Peyer's patch (tissue), 4 donors: Measurements from ENCODE around the gene PIWIL4. TPM values are rescaled to one million over a fixed set of nuclear protein-coding genes. Genes with fewer than 3 reads are reported as not detected.

Source experiments
- DNase-seq, 3 donors: peaks; one replicate each; pipeline ENCODE4 v3.0.0-alpha.2; 2017 to 2019
- H3K27ac ChIP-seq, 4 donors: fragments of 200-600 bp; sonication (generic); one replicate each; pipeline ENCODE4 v1.5.1; 2016 to 2019
- H3K27me3 ChIP-seq, 2 donors: fragments of 200-600 bp; sonication (generic); one replicate each; pipeline ENCODE4 v1.5.1; 2019
- H3K36me3 ChIP-seq, 3 donors: fragments of 200-600 bp; sonication (generic); one replicate each; pipeline ENCODE4 v1.5.1; 2016 to 2019
- H3K4me1 ChIP-seq, 4 donors: fragments of 200-600 bp; sonication (generic); one replicate each; pipeline ENCODE4 v1.5.1; 2016 to 2019
- H3K4me3 ChIP-seq, 4 donors: fragments of 200-600 bp; sonication (generic); 1 replicate in 3 of 4; 2 replicates in 1 of 4; pipeline ENCODE4 v1.5.1; 2016 to 2019; ENCODE audit warnings: mild to moderate bottlenecking in 1 of 4
- H3K9me3 ChIP-seq, 4 donors: fragments of 200-600 bp; sonication (generic); one replicate each; pipeline ENCODE4 v1.5.1; 2016 to 2019; ENCODE audit warnings: mild to moderate bottlenecking in 1 of 4
- POLR2A ChIP-seq, 2 donors: fragments of 450-650 bp; IDR thresholded peaks; one replicate each; pipeline ENCODE4 v1.5.1; 2017; ENCODE audit warnings: antibody characterized with exemption in 2 of 2, mild to moderate bottlenecking in 2 of 2, moderate library complexity in 2 of 2
- total RNA-seq, 4 donors: library from RNA; depleted of rRNA; stranded (reverse); fragments of >200 nt; gene quantifications; one replicate each; pipeline ENCODE4 v1.1.0, GENCODE V29; 2016
- TF ChIP-seq, protein P1 (sequence below), 6 experiments: fragments of 450-650 bp in 4 of 6; fragments of 200-600 bp in 2 of 6; sonication (generic) in 1 of 6; IDR thresholded peaks; one replicate each; pipeline ENCODE4 v1.5.1; 2017 to 2019; ENCODE audit warnings: antibody characterized with exemption in 6 of 6, mild to moderate bottlenecking in 3 of 6, moderate library complexity in 1 of 6

The PIWIL4 gene
- total RNA-seq, 4 donors from 2014 or later, result 5.0 to 20.4 (median 14.5) TPM

DNA sequence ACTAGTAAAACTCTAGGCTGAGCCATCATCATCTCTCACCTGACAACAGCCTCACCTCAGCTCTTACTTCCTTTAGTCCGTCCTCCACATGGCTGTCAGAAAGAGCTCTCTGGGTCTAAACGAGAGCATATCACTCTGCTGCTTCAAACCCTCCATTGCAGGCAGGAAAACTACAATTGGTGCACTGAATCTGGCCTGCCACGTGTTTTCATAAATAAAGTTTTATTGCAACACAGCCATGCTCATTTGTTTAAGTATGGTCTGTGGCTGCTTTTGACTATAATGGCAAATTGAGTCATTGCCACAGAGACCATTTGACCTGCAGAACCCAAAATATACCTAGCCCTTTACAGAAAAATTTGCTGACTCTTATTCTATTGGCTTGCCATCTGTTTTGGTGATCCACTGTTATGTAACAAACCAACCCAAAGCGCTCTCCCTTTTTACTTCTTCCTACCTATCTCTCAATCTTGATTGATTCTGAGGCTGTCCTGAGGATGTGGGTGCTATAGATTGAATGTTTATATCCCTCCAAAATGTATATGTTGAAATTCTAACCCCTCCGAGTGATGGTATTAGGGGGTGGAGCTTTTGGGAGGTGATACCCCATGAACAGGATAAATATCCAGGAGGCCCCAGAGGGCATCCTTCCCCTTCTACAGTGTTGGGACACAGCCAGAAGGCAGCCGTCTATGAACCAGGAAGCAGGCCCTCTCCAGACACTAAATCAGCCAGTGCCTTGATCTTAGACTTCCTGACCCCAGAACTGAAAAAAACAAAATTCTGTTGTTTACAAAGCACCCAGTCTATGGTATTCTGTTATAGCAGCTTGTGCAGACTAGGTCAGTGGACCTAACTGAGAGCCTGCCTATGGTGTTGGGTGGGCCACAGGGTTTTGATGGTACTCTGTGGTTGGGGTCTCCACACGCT, 99.9 kb downstream of the PIWIL4 start:
- Histone ChIP-seq H3K27me3 (no peaks in the 10 kb centered on the region), H3K4me1 (no peaks in the 10 kb centered on the region), H3K9me3 (no peaks in the 10 kb centered on the region), H3K4me3 (no peak overlapping the region), H3K27ac (no peak overlapping the region), H3K36me3 (no peaks in the 10 kb centered on the region)
- TF ChIP-seq POLR2A (IDR thresholded peaks at IDR 0.05), result no peak
- no peak for DNase-seq

DNA sequence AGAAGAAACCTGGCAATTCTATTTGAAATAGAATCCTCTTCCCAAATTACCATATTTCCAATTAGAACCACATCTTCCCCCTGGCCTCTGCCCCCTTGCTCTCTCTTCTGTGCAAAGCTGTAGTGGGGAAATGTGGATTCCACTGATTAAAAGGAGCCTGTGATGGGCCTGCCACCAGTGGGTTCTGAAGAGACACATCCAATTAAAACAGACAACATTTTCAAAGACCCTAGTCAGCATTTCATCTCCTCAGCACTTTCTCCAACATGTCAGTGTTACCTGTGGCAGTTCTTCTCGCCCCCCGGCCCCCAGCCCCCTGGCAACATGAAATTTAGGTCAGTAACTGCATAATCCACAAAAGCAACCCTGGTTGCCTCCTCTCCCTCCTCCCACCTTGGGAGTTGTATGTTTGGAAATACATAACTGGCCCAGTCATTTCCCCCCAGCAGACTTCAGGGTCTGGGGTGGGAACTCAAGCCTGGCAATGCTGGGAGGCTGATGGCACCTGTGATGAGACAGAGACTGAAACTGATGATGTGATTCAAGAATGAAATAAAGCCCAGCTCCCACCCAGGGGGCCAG, 101.1 kb downstream of the PIWIL4 start:
- no peak overlapping the region for H3K4me3 ChIP-seq
- DNase-seq, result no peak
- no peak overlapping the region for H3K27ac ChIP-seq
- no peaks in the 10 kb centered on the region for H3K36me3 ChIP-seq
- no peaks in the 10 kb centered on the region for H3K27me3 ChIP-seq
- no peaks in the 10 kb centered on the region for H3K4me1 ChIP-seq
- TF ChIP-seq POLR2A (IDR thresholded peaks at IDR 0.05), result no peak
- TF ChIP-seq, protein P1, sequence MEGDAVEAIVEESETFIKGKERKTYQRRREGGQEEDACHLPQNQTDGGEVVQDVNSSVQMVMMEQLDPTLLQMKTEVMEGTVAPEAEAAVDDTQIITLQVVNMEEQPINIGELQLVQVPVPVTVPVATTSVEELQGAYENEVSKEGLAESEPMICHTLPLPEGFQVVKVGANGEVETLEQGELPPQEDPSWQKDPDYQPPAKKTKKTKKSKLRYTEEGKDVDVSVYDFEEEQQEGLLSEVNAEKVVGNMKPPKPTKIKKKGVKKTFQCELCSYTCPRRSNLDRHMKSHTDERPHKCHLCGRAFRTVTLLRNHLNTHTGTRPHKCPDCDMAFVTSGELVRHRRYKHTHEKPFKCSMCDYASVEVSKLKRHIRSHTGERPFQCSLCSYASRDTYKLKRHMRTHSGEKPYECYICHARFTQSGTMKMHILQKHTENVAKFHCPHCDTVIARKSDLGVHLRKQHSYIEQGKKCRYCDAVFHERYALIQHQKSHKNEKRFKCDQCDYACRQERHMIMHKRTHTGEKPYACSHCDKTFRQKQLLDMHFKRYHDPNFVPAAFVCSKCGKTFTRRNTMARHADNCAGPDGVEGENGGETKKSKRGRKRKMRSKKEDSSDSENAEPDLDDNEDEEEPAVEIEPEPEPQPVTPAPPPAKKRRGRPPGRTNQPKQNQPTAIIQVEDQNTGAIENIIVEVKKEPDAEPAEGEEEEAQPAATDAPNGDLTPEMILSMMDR (IDR thresholded peaks at IDR 0.05), result no peak
- no peaks in the 10 kb centered on the region for H3K9me3 ChIP-seq

DNA sequence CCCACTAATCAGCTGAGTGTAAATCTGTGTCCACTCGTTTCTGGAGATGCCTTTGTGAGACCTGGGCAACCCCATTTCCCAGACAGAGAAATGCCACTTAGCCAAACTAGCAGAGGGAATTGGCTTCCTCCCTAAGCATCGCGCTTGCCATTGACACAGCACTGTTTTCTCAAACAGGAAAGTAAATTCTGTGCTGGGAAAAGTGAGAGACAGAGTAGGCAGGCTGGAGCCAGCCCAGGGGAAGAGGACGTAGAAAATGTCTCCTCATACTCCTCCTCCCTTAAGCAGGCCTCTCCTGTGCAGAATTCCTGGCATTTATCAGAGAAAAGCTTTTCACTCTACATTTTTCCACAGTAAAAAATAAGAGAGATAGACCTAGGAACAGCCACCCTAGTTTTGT, 101.9 kb downstream of the PIWIL4 start:
- no peaks in the 10 kb centered on the region for H3K27me3 ChIP-seq
- H3K4me3 ChIP-seq, result no peak overlapping the region
- H3K9me3 ChIP-seq, result no peaks in the 10 kb centered on the region
- no peaks in the 10 kb centered on the region for H3K4me1 ChIP-seq
- TF ChIP-seq, protein P1 (IDR thresholded peaks at IDR 0.05), result no peak
- TF ChIP-seq POLR2A (IDR thresholded peaks at IDR 0.05), result no peak
- H3K27ac ChIP-seq, result no peak overlapping the region
- H3K36me3 ChIP-seq, result no peaks in the 10 kb centered on the region
- no peak for DNase-seq

Other genes with a start within 250 kb of the PIWIL4 start
- 1 to 10 TPM in 1 of 4 donors, not detected in 3; 1.7 TPM for gene GPR83, start 165.9 kb upstream of the PIWIL4 start, total RNA-seq
- gene MRE11, start 73.5 kb upstream of the PIWIL4 start, total RNA-seq, result 10 to 100 TPM in 3 of 4 donors, 1 to 10 TPM in 1; 9.7 to 38.0 (median 14.1) TPM
- 10 to 100 TPM; 17.3 to 49.5 (median 20.7) TPM for gene ANKRD49, start 73.4 kb upstream of the PIWIL4 start, total RNA-seq
- gene C11orf97, start 54.9 kb upstream of the PIWIL4 start, total RNA-seq, result not detected
- gene FUT4, start 23.4 kb upstream of the PIWIL4 start, total RNA-seq, result 10 to 100 TPM in 3 of 4 donors, 1 to 10 TPM in 1; 9.1 to 34.3 (median 25.4) TPM
- gene AMOTL1, start 201.0 kb downstream of the PIWIL4 start, total RNA-seq, result 10 to 100 TPM in 1 of 4 donors, 1 to 10 TPM in 3; 2.5 to 19.0 (median 7.2) TPM